ENCODE results near the gene FARSA. TPM values are rescaled to one million over a fixed set of nuclear protein-coding genes. Genes with fewer than 3 reads are reported as not detected.
"Not testable (repeated sequence)": the region's sequence is repeated elsewhere in the genome, so short reads cannot be mapped to it uniquely, and the experiment has no call there.

The FARSA gene
- total RNA-seq, 6 experiments from 2014 or later: 87.8 to 101 (median 90.4) TPM

- Mint-ChIP-seq H3K4me1 (ENCODE audit: low read depth) (no peaks in the 10 kb centered on the region), H3K27me3 (ENCODE audit: insufficient read depth) (peaks cover 7% of the 10 kb centered on the region), H3K4me3 (no peak overlapping the region), H3K9me3 (no peaks in the 10 kb centered on the region), H3K36me3 (ENCODE audit: low read depth) (peaks cover 19% of the 10 kb centered on the region), H3K27ac (no peak overlapping the region)
- no peak for DNase-seq
- TF ChIP-seq CTCF (IDR thresholded peaks at IDR 0.05): no peak
These were observed 10.6 kb downstream of the FARSA start for GRCh38 chr19:12922959-12923358.

- Mint-ChIP-seq H3K9me3 (no peaks in the 10 kb centered on the region), H3K27ac (no peak overlapping the region), H3K27me3 (ENCODE audit: insufficient read depth) (peaks cover 9% of the 10 kb centered on the region), H3K4me3 (no peak overlapping the region), H3K4me1 (ENCODE audit: low read depth) (no peaks in the 10 kb centered on the region), H3K36me3 (ENCODE audit: low read depth) (peaks cover 12% of the 10 kb centered on the region)
- no peak for DNase-seq
- TF ChIP-seq CTCF (IDR thresholded peaks at IDR 0.05): no peak
These were observed 12.5 kb downstream of the FARSA start for GRCh38 chr19:12921047-12921446.

- Mint-ChIP-seq H3K4me1 (ENCODE audit: low read depth) (peaks cover 10% of the 10 kb centered on the region; the same call in 1 of the 2 replicates), H3K27ac (no peak overlapping the region), H3K36me3 (ENCODE audit: low read depth) (peaks cover 7% of the 10 kb centered on the region), H3K27me3 (ENCODE audit: insufficient read depth) (peaks cover 13% of the 10 kb centered on the region), H3K4me3 (no peak overlapping the region), H3K9me3 (no peaks in the 10 kb centered on the region)
- TF ChIP-seq CTCF (IDR thresholded peaks at IDR 0.05): no peak
- DNase-seq: no peak
These were observed 15.3 kb downstream of the FARSA start for GRCh38 chr19:12918253-12918652.

GRCh38 chr19:12915860-12916259 is 17.7 kb downstream of the FARSA start:
- not testable (repeated sequence) for H3K36me3 Mint-ChIP-seq (ENCODE audit: low read depth); H3K27ac Mint-ChIP-seq; H3K9me3 Mint-ChIP-seq; H3K4me3 Mint-ChIP-seq; DNase-seq
- Mint-ChIP-seq H3K27me3 (ENCODE audit: insufficient read depth) (peaks cover 14% of the 10 kb centered on the region), H3K4me1 (ENCODE audit: low read depth) (peaks cover 22% of the 10 kb centered on the region; the same call in 1 of the 2 replicates)

- Mint-ChIP-seq H3K9me3 (no peaks in the 10 kb centered on the region), H3K36me3 (ENCODE audit: low read depth) (no peaks in the 10 kb centered on the region), H3K27ac (no peak overlapping the region), H3K4me3 (no peak overlapping the region), H3K4me1 (ENCODE audit: low read depth) (peaks cover 22% of the 10 kb centered on the region; the same call in 1 of the 2 replicates), H3K27me3 (ENCODE audit: insufficient read depth) (peaks cover 14% of the 10 kb centered on the region)
- no peak for TF ChIP-seq CTCF (IDR thresholded peaks at IDR 0.05)
- no peak for DNase-seq
These were observed 19.4 kb downstream of the FARSA start for GRCh38 chr19:12913851-12914690.

GRCh38 chr19:12913011-12913561 is 20.4 kb downstream of the FARSA start:
- H3K27me3 Mint-ChIP-seq (ENCODE audit: insufficient read depth): peaks cover 9% of the 10 kb centered on the region
- no peak for TF ChIP-seq CTCF (IDR thresholded peaks at IDR 0.05)
- peaks cover 22% of the 10 kb centered on the region; the same call in 1 of the 2 replicates for H3K4me1 Mint-ChIP-seq (ENCODE audit: low read depth)
- no peak overlapping the region for H3K4me3 Mint-ChIP-seq
- no peak for DNase-seq
- no peaks in the 10 kb centered on the region for H3K36me3 Mint-ChIP-seq (ENCODE audit: low read depth)
- no peak overlapping the region for H3K27ac Mint-ChIP-seq
- H3K9me3 Mint-ChIP-seq: no peaks in the 10 kb centered on the region

Measured in HFFc6 (cell line).